Breast epithelium (tissue), 3 donors: ENCODE measurements around the gene DNAH8.

ENCODE experiments used
- POLR2A ChIP-seq: fragments of 450-650 bp; IDR thresholded peaks from one replicate; pipeline ENCODE4 v1.6.1; 2016; ENCODE audit warnings: antibody characterized with exemption, mild to moderate bottlenecking, moderate library complexity
- POLR2AphosphoS5 ChIP-seq, 3 donors: sonication (generic); formaldehyde crosslinking; IDR thresholded peaks; one replicate each; pipeline ENCODE4 v1.6.1; 2017; ENCODE audit warnings: antibody characterized with exemption in 3 of 3
- TF ChIP-seq, protein P1 (sequence below), 3 donors: fragments of 450-650 bp; IDR thresholded peaks; one replicate each; pipeline ENCODE4 v1.5.1; 2016 to 2017; ENCODE audit warnings: antibody characterized with exemption in 3 of 3, mild to moderate bottlenecking in 3 of 3, moderate library complexity in 3 of 3

DNA sequence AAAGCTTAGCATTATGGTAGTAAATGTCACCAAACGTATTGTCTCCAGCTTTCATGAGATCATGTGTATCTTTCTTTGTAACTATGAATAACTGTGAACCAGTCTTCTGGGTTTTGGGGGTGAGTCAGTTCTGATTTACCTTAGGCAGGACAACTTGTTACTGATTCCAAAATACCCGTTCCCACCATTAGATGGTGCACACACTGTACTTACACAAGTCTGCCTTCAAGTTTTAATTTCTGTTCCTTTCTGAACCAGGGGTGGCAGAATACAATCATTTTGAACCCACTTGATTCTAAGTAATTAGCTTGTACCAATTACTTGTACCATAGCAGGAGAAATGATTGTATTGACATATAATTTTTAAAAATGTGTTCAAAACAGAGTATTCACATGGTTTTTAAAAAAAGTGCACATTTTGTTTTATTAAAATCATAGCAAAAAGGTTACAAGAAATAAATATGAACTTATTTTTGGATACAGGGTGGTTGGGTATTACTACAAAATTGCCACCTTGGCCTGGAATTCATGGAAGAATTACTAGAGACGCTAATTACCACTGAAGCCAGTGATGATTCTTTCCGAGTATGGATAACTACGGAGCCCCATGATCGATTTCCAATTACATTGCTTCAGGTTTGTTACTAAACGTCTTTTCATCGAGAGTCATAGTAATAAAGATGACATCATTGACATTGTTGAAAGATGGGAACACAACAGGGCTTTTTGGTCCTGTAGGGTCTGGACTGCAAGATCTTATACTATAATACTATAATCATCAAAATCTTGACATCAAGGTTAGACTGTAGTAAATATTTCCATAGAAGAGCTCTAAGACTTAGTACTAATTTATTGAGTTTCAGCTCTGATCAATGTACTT lies 258.3 kb downstream of the DNAH8 start:
- TF ChIP-seq POLR2A (no peak), POLR2AphosphoS5 (IDR thresholded peaks at IDR 0.05) (no peak)
- TF ChIP-seq, protein P1, sequence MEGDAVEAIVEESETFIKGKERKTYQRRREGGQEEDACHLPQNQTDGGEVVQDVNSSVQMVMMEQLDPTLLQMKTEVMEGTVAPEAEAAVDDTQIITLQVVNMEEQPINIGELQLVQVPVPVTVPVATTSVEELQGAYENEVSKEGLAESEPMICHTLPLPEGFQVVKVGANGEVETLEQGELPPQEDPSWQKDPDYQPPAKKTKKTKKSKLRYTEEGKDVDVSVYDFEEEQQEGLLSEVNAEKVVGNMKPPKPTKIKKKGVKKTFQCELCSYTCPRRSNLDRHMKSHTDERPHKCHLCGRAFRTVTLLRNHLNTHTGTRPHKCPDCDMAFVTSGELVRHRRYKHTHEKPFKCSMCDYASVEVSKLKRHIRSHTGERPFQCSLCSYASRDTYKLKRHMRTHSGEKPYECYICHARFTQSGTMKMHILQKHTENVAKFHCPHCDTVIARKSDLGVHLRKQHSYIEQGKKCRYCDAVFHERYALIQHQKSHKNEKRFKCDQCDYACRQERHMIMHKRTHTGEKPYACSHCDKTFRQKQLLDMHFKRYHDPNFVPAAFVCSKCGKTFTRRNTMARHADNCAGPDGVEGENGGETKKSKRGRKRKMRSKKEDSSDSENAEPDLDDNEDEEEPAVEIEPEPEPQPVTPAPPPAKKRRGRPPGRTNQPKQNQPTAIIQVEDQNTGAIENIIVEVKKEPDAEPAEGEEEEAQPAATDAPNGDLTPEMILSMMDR (IDR thresholded peaks at IDR 0.05): peak in 2 of 3 donors; percentile 54 to 69
